Esophagus muscularis mucosa (tissue), 3 donors: ENCODE measurements around the gene SH3TC2.

Experiments
- CTCF ChIP-seq, 3 experiments: fragments of 200-600 bp in 2 of 3; fragments of 450-650 bp in 1 of 3; sonication (generic) in 2 of 3; IDR thresholded peaks; one replicate each; pipeline ENCODE4 v1.5.1; 2017 to 2019; ENCODE audit warnings: antibody characterized with exemption in 3 of 3, mild to moderate bottlenecking in 2 of 3, moderate library complexity in 1 of 3
- POLR2A ChIP-seq: fragments of 450-650 bp; IDR thresholded peaks from one replicate; pipeline ENCODE4 v1.6.1; 2017; ENCODE audit warnings: antibody characterized with exemption, moderate library complexity, mild to moderate bottlenecking, low read depth
- POLR2AphosphoS5 ChIP-seq, 2 donors: sonication (generic); formaldehyde crosslinking; IDR thresholded peaks; one replicate each; pipeline ENCODE4 v1.6.1; 2017; ENCODE audit warnings: antibody characterized with exemption in 2 of 2

- TF ChIP-seq CTCF (IDR thresholded peaks at IDR 0.05) (no peak), POLR2AphosphoS5 (IDR thresholded peaks at IDR 0.05) (no peak), POLR2A (no peak)
Measured at GRCh38 chr5:149006426-149006825, 56.4 kb downstream of the SH3TC2 start.
